T-helper 2 cell treated with Interferon-gamma antibody and Interleukin-4, amounts not matched to agents 5 μg/mL and 100 μg/mL, for 36 hours (primary cell): Measurements from ENCODE around the gene BTN3A1.
"Not testable (repeated sequence)": the region's sequence is repeated elsewhere in the genome, so short reads cannot be mapped to it uniquely, and the experiment has no call there.

Source experiments
- DNase-seq: peaks from one replicate; pipeline ENCODE4 v3.0.0; 2021; ENCODE audit warnings: low spot score
- H3K27ac Mint-ChIP-seq: one replicate; pipeline ENCODE4 v1.8.0; 2021; ENCODE audit warnings: mild to moderate bottlenecking, mixed read lengths
- H3K27me3 Mint-ChIP-seq: one replicate; pipeline ENCODE4 v1.8.0; 2021; ENCODE audit warnings: low read depth, mixed read lengths
- H3K36me3 Mint-ChIP-seq: one replicate; pipeline ENCODE4 v1.8.0; 2021; ENCODE audit warnings: low read depth, mixed read lengths
- H3K4me1 Mint-ChIP-seq: one replicate; pipeline ENCODE4 v1.8.0; 2021; ENCODE audit warnings: low read depth, mixed read lengths
- H3K4me3 Mint-ChIP-seq: one replicate; pipeline ENCODE4 v1.8.0; 2022; ENCODE audit warnings: mild to moderate bottlenecking, moderate library complexity, mixed read lengths
- H3K9me3 Mint-ChIP-seq: one replicate; pipeline ENCODE4 v1.8.0; 2021; ENCODE audit warnings: mixed read lengths

Gene BTN3A1

GRCh38 chr6:26401987-26402658 is at the start of gene BTN3A1:
Gene BTN3A1, plus strand, starts transcription at chr6:26402275. Its CDS starts 3,289 bp downstream, at chr6:26405564.
- Mint-ChIP-seq H3K4me1 (peaks cover 35% of the 10 kb centered on the region), H3K9me3 (no peaks in the 10 kb centered on the region), H3K36me3 (peaks cover 31% of the 10 kb centered on the region), H3K27me3 (no peaks in the 10 kb centered on the region), H3K4me3 (peak within 1 kb of the TSS; percentile 97), H3K27ac (peak within 1 kb of the TSS; percentile 96)
- peak; percentile 71 for DNase-seq

GRCh38 chr6:26352315-26352714 is 49.8 kb upstream of the BTN3A1 start:
- H3K36me3 Mint-ChIP-seq, result no peaks in the 10 kb centered on the region
- no peaks in the 10 kb centered on the region for H3K9me3 Mint-ChIP-seq
- no peak overlapping the region for H3K27ac Mint-ChIP-seq
- no peak for DNase-seq
- peaks cover 2% of the 10 kb centered on the region for H3K4me1 Mint-ChIP-seq
- H3K4me3 Mint-ChIP-seq, result no peak overlapping the region
- no peaks in the 10 kb centered on the region for H3K27me3 Mint-ChIP-seq

GRCh38 chr6:26354162-26354561 is 47.9 kb upstream of the BTN3A1 start:
- H3K4me3 Mint-ChIP-seq, result no peak overlapping the region
- H3K4me1 Mint-ChIP-seq, result peaks cover 10% of the 10 kb centered on the region
- H3K27me3 Mint-ChIP-seq, result no peaks in the 10 kb centered on the region
- no peak for DNase-seq
- H3K9me3 Mint-ChIP-seq, result no peaks in the 10 kb centered on the region
- H3K36me3 Mint-ChIP-seq, result no peaks in the 10 kb centered on the region
- no peak overlapping the region for H3K27ac Mint-ChIP-seq

GRCh38 chr6:26355366-26355765 is 46.7 kb upstream of the BTN3A1 start:
- DNase-seq, result no peak
- no peaks in the 10 kb centered on the region for H3K27me3 Mint-ChIP-seq
- no peak overlapping the region for H3K4me3 Mint-ChIP-seq
- peaks cover 14% of the 10 kb centered on the region for H3K4me1 Mint-ChIP-seq
- no peaks in the 10 kb centered on the region for H3K9me3 Mint-ChIP-seq
- no peak overlapping the region for H3K27ac Mint-ChIP-seq
- H3K36me3 Mint-ChIP-seq, result no peaks in the 10 kb centered on the region

GRCh38 chr6:26357543-26357942 is 44.5 kb upstream of the BTN3A1 start:
- not testable (repeated sequence) for H3K27me3 Mint-ChIP-seq, H3K4me3 Mint-ChIP-seq, H3K27ac Mint-ChIP-seq, H3K36me3 Mint-ChIP-seq, H3K9me3 Mint-ChIP-seq, DNase-seq
- peaks cover 30% of the 10 kb centered on the region for H3K4me1 Mint-ChIP-seq

- no peak overlapping the region for H3K4me3 Mint-ChIP-seq
- DNase-seq, result no peak
- no peaks in the 10 kb centered on the region for H3K9me3 Mint-ChIP-seq
- H3K27ac Mint-ChIP-seq, result no peak overlapping the region
- peaks cover 36% of the 10 kb centered on the region for H3K4me1 Mint-ChIP-seq
- H3K27me3 Mint-ChIP-seq, result no peaks in the 10 kb centered on the region
- no peaks in the 10 kb centered on the region for H3K36me3 Mint-ChIP-seq
Observed at GRCh38 chr6:26358511-26358981, 43.5 kb upstream of the BTN3A1 start.

- no peak overlapping the region for H3K27ac Mint-ChIP-seq
- no peaks in the 10 kb centered on the region for H3K27me3 Mint-ChIP-seq
- no peaks in the 10 kb centered on the region for H3K9me3 Mint-ChIP-seq
- peaks cover 36% of the 10 kb centered on the region for H3K4me1 Mint-ChIP-seq
- no peaks in the 10 kb centered on the region for H3K36me3 Mint-ChIP-seq
- no peak for DNase-seq
- H3K4me3 Mint-ChIP-seq, result no peak overlapping the region
Observed at GRCh38 chr6:26359765-26360164, 42.3 kb upstream of the BTN3A1 start.

- peak overlapping the region; percentile 73 for H3K4me3 Mint-ChIP-seq
- DNase-seq, result no peak
- no peaks in the 10 kb centered on the region for H3K36me3 Mint-ChIP-seq
- H3K9me3 Mint-ChIP-seq, result no peaks in the 10 kb centered on the region
- H3K27me3 Mint-ChIP-seq, result no peaks in the 10 kb centered on the region
- H3K4me1 Mint-ChIP-seq, result peaks cover 36% of the 10 kb centered on the region
- peak overlapping the region; percentile 87 for H3K27ac Mint-ChIP-seq
Observed at GRCh38 chr6:26360451-26361416, 41.3 kb upstream of the BTN3A1 start.

GRCh38 chr6:26361544-26361943 is 40.5 kb upstream of the BTN3A1 start:
- DNase-seq, result no peak
- peak overlapping the region; percentile 73 for H3K4me3 Mint-ChIP-seq
- no peaks in the 10 kb centered on the region for H3K36me3 Mint-ChIP-seq
- H3K9me3 Mint-ChIP-seq, result no peaks in the 10 kb centered on the region
- peak overlapping the region; percentile 87 for H3K27ac Mint-ChIP-seq
- peaks cover 38% of the 10 kb centered on the region for H3K4me1 Mint-ChIP-seq
- no peaks in the 10 kb centered on the region for H3K27me3 Mint-ChIP-seq

- Mint-ChIP-seq H3K27ac (peak overlapping the region; percentile 87), H3K27me3 (no peaks in the 10 kb centered on the region), H3K4me1 (peaks cover 44% of the 10 kb centered on the region), H3K4me3 (no peak overlapping the region), H3K36me3 (peaks cover 1% of the 10 kb centered on the region), H3K9me3 (no peaks in the 10 kb centered on the region)
- DNase-seq, result no peak
Observed at GRCh38 chr6:26362093-26362835, 39.8 kb upstream of the BTN3A1 start.

GRCh38 chr6:26362836-26363220 is 39.2 kb upstream of the BTN3A1 start:
- Mint-ChIP-seq H3K27ac (peak overlapping the region; percentile 65), H3K36me3 (peaks cover 3% of the 10 kb centered on the region), H3K4me3 (no peak overlapping the region), H3K27me3 (no peaks in the 10 kb centered on the region), H3K4me1 (peaks cover 46% of the 10 kb centered on the region), H3K9me3 (no peaks in the 10 kb centered on the region)
- no peak for DNase-seq

- no peak for DNase-seq
- peaks cover 46% of the 10 kb centered on the region for H3K4me1 Mint-ChIP-seq
Observed at GRCh38 chr6:26363882-26364701, 38.0 kb upstream of the BTN3A1 start.

GRCh38 chr6:26365633-26365995 is 36.5 kb upstream of the BTN3A1 start:
- Mint-ChIP-seq H3K4me3 (peak overlapping the region; percentile 82), H3K4me1 (peaks cover 47% of the 10 kb centered on the region), H3K36me3 (peaks cover 25% of the 10 kb centered on the region), H3K9me3 (no peaks in the 10 kb centered on the region), H3K27me3 (no peaks in the 10 kb centered on the region), H3K27ac (no peak overlapping the region)
- DNase-seq, result no peak

More at GRCh38 chr6:26363882-26364701, 38.0 kb upstream of the BTN3A1 start:
- Mint-ChIP-seq H3K27ac (no peak overlapping the region), H3K36me3 (peaks cover 11% of the 10 kb centered on the region), H3K9me3 (no peaks in the 10 kb centered on the region), H3K27me3 (no peaks in the 10 kb centered on the region), H3K4me3 (no peak overlapping the region)
